Activated T-cell treated with anti-CD3 and anti-CD28 coated beads, Interleukin-2, amount 50 U/mL, for 1 hour (primary cell): ENCODE measurements around the gene KDM5A.

ENCODE experiments used
- DNase-seq: peaks from one replicate; pipeline ENCODE4 v3.0.0-alpha.2; 2020

KDM5A gene

DNA sequence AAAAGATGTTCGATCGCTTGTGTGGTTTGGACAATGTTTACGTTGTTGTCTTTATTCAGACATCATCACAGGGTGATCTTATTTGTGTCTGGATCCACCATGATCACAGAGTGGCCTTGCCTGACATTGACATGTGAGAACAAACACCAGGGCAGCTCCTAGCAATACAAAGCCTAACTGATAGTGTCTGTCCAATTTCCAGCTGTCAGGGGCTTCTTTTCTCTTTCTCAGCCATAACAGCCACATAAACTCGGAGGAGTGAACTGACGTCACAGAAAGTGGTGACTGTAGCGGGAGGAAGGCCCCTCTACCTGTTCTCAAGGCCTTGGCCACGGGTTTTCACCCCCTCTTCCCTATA is 120.7 kb downstream of the KDM5A start:
- DNase-seq: no peak

- no peak for DNase-seq
Measured at GRCh38 chr12:267581-268482, 121.3 kb downstream of the KDM5A start.

GRCh38 chr12:265096-265495 is 124.0 kb downstream of the KDM5A start:
- DNase-seq: no peak

GRCh38 chr12:264269-264668 is 124.9 kb downstream of the KDM5A start:
- DNase-seq: no peak

DNA sequence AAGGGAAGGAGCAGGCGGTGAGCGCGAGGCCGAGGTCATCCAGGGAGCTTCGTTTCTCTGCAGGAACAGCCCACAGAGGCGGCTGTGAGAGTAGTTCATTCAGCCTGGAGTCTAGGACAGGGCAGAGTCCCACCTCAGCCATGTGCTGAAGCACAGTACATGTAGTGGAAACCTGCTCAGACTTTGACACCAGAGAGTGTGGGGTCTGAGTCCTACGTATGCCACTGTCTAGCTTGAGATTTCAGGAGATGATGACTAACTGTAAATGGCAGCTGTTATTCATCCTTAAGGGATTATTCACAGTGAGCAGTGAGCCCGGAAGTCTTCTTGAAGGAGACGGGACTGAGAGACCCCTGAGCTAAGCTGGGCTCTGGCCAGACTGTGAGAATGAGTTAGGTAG is 125.5 kb downstream of the KDM5A start:
- no peak for DNase-seq

DNA sequence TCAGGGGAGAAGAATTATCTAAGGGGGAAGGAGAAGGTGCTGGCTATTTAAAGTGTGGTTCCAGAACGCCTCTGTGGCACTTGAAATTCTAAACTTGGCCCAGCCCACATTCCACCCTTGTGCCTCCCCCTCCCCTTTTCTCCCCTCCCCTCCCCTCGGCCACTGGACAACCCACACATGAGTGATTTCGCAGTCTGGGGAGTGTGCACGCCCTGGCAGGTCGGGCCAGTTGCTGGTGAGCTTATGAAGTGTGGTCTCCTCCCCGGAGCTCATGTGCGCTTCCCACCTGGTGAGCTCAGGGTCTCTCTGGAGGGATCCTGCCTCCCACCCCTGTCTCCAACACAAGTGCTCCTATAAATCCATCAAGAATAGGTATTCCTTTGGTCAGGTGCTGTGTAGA is 126.3 kb downstream of the KDM5A start, which contains the start of gene SLC6A13:
SLC6A13 (minus strand) TSS at position 20 of the 400 bp plus-strand sequence. CDS start 2,784 bp downstream, outside the sequence.
- DNase-seq: no peak

DNA sequence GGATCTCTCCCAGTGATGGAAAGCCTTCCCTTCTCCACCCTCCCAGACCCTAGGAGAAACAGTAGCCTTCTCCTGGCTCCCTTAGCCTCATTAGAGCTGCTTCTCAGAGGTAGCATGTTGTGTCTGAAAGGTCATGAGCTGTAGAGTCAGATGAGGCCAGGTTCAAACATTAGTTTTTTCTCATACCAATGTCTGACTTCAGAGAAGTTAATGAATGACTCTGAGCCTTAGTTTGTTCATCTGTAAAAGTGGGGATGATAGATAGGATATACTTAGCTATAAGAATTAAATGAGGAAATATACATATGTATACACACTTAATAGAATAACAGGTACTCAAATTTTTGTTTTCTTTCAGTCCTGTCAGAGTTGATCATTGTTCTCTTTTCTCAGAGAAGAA is 127.0 kb downstream of the KDM5A start:
- no peak for DNase-seq

- DNase-seq: no peak
Measured at GRCh38 chr12:257521-258321, 131.4 kb downstream of the KDM5A start.

- no peak for DNase-seq
Measured at GRCh38 chr12:256958-257357, 132.2 kb downstream of the KDM5A start.

- DNase-seq: no peak
Measured at GRCh38 chr12:256225-256624, 132.9 kb downstream of the KDM5A start.

DNA sequence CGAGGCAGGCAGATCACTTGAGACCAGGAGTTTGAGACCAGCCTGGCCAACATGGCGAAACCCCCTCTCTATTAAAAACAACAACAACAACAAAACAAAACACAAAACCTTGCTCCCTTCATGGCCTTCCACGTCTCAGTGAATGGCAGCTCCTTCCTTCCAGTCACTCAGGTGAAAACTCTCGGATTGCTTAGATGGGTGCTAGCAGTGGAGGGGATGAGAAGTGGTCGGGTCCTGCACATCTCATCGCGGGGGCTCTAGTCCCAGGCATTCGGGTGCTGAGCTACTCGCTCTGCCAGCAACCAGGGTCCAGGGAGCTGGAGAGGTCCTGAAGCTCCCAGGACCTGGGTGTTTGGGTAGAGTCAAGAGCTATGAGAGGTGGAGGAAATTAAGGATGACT is 134.2 kb downstream of the KDM5A start:
- no peak for DNase-seq

DNA sequence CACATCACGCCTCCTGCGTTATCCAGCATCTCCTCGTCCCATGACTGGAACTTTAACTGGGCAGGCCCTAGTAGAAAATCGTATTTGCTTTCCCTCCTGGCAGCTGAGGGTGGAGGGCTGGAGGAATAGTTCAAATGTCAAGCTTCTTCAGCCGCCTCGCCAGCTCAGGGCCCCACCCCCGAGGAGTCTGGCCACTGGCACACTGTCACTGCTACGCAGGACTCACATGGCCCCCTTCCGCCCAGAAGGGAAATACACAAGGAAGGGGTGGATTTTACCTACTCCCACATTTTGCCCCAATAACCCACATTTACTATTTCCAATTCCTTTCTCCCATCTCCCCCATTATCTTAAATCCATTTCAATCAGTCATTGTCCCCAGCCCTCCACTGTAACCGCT is 135.1 kb downstream of the KDM5A start:
- no peak for DNase-seq

DNA sequence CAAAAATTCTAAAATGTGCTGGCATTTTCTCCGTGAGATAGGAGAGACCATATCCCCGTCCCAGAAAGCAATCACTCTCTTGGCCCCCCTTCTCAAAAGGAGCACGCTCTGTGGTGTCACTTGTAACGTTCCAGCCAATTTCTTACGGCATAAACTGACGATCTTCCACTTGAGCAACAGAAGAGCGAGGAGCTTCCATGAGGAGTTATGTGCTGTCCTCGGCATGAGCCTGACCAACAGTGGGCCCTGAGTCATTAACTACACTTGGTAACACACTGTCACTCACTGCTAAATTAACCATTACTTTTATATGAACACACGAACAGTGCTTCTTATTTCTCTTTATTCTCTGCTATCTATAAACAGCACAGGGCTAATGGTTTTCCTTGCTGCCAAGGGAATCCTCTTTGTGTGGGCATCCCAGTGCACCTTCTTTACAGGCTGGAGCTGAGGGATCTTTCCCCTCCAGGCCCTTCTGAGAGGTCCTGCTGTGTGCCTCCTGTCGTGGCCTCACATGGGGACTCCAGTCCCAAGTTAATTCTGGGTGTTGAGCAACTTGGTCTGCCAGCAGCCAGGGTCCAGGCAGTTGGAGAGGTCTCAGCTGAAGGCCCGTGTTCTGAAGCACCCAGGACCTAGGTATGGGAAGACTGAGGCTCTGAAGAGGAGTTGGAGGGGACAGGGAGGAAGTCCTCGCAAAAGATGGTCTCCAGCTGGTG is 135.8 kb downstream of the KDM5A start:
- DNase-seq: no peak

GRCh38 chr12:252636-253035 is 136.5 kb downstream of the KDM5A start:
- no peak for DNase-seq

DNA sequence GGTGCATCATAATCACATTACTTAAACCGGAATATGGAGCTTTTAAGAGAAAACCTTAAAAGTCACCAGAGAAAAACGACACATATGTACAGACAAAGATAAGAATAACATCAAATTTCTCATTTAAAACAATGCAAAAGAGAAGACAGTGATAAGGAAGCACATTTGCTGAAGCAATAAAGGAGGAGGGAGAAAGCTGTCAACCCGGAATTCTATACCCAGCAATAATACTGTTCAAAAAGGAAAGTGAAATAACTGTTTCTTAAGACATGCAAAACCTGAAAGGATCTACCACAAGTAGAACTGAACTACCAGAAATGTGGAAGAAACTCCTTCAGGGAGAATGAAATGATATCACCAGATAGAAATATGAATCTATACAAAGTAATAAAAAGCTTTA is 141.8 kb downstream of the KDM5A start:
- no peak for DNase-seq

DNA sequence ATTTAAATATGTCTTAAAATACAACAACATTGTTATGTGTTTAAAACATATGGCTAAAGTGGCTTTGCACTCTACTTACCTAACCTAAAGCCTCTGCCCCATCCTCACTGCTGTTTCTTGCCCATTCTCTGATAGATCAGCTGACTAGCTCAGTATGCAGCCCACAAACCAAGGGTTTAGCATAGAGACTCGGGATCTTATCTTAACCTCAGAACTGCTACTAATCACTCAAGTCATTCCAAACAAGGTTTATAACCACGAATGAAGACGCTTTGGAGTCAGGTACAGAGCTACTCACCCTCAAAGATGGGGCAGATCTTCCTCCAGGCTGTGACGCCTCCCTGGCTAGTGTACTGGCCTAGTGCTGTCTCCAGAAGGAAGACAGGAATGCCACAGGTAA is 145.7 kb downstream of the KDM5A start:
- no peak for DNase-seq

- no peak for DNase-seq
Measured at GRCh38 chr12:242496-242895, 146.6 kb downstream of the KDM5A start.

DNA sequence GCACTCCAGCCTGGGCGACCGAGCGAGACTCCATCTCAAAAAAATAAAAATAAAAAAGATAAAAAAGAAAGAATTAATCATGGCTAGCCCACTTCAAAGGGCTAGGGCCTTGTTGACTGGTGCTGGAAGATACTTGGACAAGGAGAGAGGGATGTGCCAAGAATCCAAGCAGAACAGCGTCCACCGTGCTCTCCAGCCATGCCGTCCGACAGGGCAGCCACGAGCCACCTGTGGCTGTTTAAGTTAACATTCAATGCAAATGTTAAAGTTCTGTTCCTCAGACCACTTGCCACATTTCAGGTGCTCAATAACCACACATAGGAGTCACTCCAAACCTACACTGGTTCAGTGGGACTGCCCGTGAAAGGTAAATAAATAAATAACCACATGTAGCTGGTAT is 147.9 kb downstream of the KDM5A start:
- DNase-seq: no peak

- no peak for DNase-seq
Measured at GRCh38 chr12:240566-240965, 148.6 kb downstream of the KDM5A start.

DNA sequence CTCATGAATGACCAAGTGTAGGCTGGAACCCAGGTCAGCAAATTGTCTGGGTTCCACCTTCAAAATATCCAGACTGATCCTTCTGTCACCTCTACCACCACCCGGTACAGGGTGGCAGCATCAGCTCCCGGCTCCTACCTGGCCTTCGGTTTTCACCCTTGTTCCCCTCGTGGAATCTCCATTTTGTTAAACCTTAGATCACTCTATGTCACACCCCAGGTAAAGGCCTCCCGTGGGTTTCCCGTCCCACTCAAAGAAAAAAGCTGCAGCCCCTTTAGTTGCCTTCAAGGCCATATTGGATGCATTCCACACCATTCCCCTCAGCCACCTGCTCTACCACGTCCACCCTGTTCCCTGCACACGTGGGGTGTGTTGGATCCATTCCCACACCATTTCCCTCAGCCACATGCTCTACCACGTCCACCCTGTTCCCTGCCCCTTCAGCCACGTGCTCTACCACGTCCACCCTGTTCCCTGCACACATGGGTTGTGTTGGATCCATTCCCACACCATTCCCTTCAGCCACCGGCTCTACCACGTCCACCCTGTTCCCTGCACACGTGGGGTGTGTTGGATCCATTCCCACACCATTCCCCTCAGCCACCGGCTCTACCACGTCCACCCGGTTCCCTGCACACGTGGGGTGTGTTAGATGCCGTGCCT is 150.3 kb downstream of the KDM5A start:
- no peak for DNase-seq

DNA sequence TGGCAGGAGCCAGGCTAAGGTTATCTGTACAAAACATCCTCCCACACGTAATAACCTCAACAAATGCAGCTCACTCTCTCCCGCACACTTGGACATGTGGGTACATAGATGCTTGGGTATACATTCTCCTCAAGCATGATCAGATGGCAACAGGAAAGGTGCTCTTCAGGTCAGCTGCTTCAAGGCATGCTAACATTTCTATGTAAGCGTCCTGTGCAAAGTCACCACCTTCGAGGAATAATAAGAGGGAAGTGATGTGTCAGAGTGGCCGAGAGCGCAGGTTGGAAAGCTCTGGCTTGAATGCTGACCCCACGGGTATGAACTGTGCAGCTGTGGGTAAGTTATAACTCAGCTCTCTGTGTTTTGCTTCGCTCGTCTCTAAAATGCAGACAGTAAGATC is 151.0 kb downstream of the KDM5A start:
- DNase-seq: no peak

DNA sequence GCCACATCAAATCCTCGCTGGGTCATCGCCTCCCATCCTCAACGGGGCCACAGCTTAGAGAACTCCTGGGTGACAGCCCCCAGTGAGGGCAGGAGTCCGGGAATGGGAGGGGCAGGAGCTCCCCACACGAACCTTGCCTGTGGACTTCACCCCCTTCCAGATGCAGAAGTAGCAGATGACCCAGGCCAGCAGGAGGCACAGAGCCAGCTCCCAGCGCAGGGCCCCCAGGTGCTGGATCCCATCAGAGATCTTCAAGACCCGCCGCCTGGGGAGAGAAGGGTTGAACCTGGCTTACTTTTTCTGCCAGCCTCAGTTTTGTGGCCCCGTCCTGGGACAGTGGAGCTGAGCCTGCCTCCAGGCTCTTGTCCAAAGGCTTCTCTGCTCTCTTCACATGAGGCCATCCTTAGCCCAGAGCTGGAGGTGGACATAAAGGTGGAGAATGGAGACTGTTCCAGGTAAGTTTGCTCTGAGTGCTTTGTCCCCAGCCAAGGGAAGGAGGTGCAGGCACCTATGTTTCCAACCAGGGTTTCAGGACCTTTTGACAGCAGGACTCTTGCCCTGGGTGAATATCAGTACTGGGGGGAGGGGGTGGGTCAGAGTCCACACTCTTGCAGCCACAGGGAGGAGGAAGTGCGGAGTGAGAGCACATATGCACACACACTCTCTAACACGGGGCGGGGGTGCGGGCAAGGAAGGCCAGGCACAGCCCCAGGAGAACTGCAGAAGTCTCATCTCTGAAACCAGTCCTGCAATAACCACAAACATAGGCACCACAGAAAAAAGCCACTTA is 151.9 kb downstream of the KDM5A start:
- no peak for DNase-seq
